Trophoblast cell (in vitro differentiated cells and primary cell): ENCODE measurements around the gene GNPAT. TPM values are rescaled to one million over a fixed set of nuclear protein-coding genes. Genes with fewer than 3 reads are reported as not detected.

Source experiments
- DNase-seq, 2 donors: peaks; one replicate each; pipeline ENCODE4 v3.0.0-alpha.2; 2016
- H2AFZ ChIP-seq: 2 replicates; pipeline ENCODE4 v1.6.1; 2013; ENCODE audit warnings: low read length, moderate library complexity, mild to moderate bottlenecking; ENCODE audit not compliant: insufficient read depth, poor library complexity
- H2AK5ac ChIP-seq: 2 replicates; pipeline ENCODE4 v1.6.1; 2013; ENCODE audit warnings: mild to moderate bottlenecking, low read length
- H2BK120ac ChIP-seq: 2 replicates; pipeline ENCODE4 v1.6.1; 2013; ENCODE audit warnings: low read length, mild to moderate bottlenecking, moderate library complexity; ENCODE audit not compliant: insufficient read depth, poor library complexity
- H2BK12ac ChIP-seq: 2 replicates; pipeline ENCODE4 v1.6.1; 2013; ENCODE audit warnings: mild to moderate bottlenecking, low read length, moderate library complexity
- H2BK5ac ChIP-seq: 2 replicates; pipeline ENCODE4 v1.6.1; 2013; ENCODE audit warnings: low read length, low read depth, moderate library complexity, mild to moderate bottlenecking; ENCODE audit not compliant: poor library complexity
- H3K14ac ChIP-seq: 2 replicates; pipeline ENCODE4 v1.6.1; 2013; ENCODE audit warnings: mild to moderate bottlenecking, low read length
- H3K18ac ChIP-seq: 2 replicates; pipeline ENCODE4 v1.6.1; 2013; ENCODE audit warnings: mild to moderate bottlenecking, low read length
- H3K23ac ChIP-seq: 2 replicates; pipeline ENCODE4 v1.6.1; 2013; ENCODE audit warnings: low read length
- H3K27ac ChIP-seq: 2 replicates; pipeline ENCODE4 v1.5.1; 2013; ENCODE audit warnings: low read depth, mild to moderate bottlenecking, inconsistent platforms, low read length, moderate library complexity
- H3K27me3 ChIP-seq: 2 replicates; pipeline ENCODE4 v1.6.1; 2013; ENCODE audit warnings: inconsistent platforms, mild to moderate bottlenecking, low read length, moderate library complexity; ENCODE audit not compliant: insufficient read depth
- H3K36me3 ChIP-seq, 2 experiments: 1 replicate in 1 of 2; 2 replicates in 1 of 2; pipeline ENCODE4 v1.6.1; 2013; ENCODE audit warnings: low read length in 2 of 2, mild to moderate bottlenecking in 2 of 2, moderate library complexity in 1 of 2; ENCODE audit not compliant: insufficient read depth in 2 of 2, control insufficient read depth in 1 of 2
- H3K4ac ChIP-seq: 2 replicates; pipeline ENCODE4 v1.6.1; 2013; ENCODE audit warnings: low read depth, mild to moderate bottlenecking, low read length, moderate library complexity
- H3K4me1 ChIP-seq, 2 experiments: 1 replicate in 1 of 2; 2 replicates in 1 of 2; pipeline ENCODE4 v1.6.1; 2013; ENCODE audit warnings: low read length in 2 of 2, mild to moderate bottlenecking in 2 of 2, moderate library complexity in 1 of 2; ENCODE audit not compliant: insufficient read depth in 2 of 2, control insufficient read depth in 1 of 2
- H3K4me2 ChIP-seq: 2 replicates; pipeline ENCODE4 v1.6.1; 2013; ENCODE audit warnings: inconsistent platforms, mild to moderate bottlenecking, low read length, moderate library complexity
- H3K4me3 ChIP-seq: 2 replicates; pipeline ENCODE4 v1.5.1; 2013; ENCODE audit warnings: mild to moderate bottlenecking, low read depth, low read length, inconsistent platforms
- H3K79me1 ChIP-seq: one replicate; pipeline ENCODE4 v1.6.1; 2013; ENCODE audit warnings: low read length
- H3K79me2 ChIP-seq: 2 replicates; pipeline ENCODE4 v1.6.1; 2013; ENCODE audit warnings: low read length, mild to moderate bottlenecking; ENCODE audit not compliant: control insufficient read depth, insufficient read depth, poor library complexity
- H3K9ac ChIP-seq: 2 replicates; pipeline ENCODE4 v1.6.1; 2013; ENCODE audit warnings: mild to moderate bottlenecking, low read length
- H3K9me3 ChIP-seq: 2 replicates; pipeline ENCODE4 v1.6.1; 2013; ENCODE audit warnings: low read depth, mild to moderate bottlenecking, control low read depth, inconsistent platforms, low read length; ENCODE audit not compliant: insufficient read depth
- H4K12ac ChIP-seq: 2 replicates; pipeline ENCODE4 v1.6.1; 2013; ENCODE audit warnings: low read depth, mild to moderate bottlenecking, low read length, moderate library complexity
- H4K8ac ChIP-seq: 2 replicates; pipeline ENCODE4 v1.6.1; 2013; ENCODE audit warnings: low read depth, mild to moderate bottlenecking, low read length, moderate library complexity
- H4K91ac ChIP-seq: one replicate; pipeline ENCODE4 v1.6.1; 2013; ENCODE audit warnings: low read depth, mild to moderate bottlenecking, low read length, moderate library complexity
- WGBS: extraction: QIAGEN DNeasy Blood & Tissue Kit; methylation state at CpG from one replicate; pipeline ENCODE4 v1.1.7; 2013; ENCODE audit warnings: missing lambda C conversion rate; ENCODE audit not compliant: insufficient read length, insufficient coverage; ENCODE audit errors: extremely low coverage; 5-methylcytosine and 5-hydroxymethylcytosine counted together
- polyA plus RNA-seq: library from polyadenylated mRNA; stranded (reverse); fragments of 200-250 nt; gene quantifications from 2 replicates; pipeline ENCODE4 v1.2.3, GENCODE V29; 2013

GNPAT gene
- 27.7 and 28.8 TPM in 2 replicates for polyA plus RNA-seq

- DNase-seq = peak; percentile 90 to 95
- Histone ChIP-seq H2AFZ (peak within 1 kb of the TSS; percentile 80), H3K18ac (peak within 1 kb of the TSS; percentile 92), H3K9ac (peak within 1 kb of the TSS; percentile 80), H2AK5ac (peak within 1 kb of the TSS; percentile 47), H3K79me1 (peaks cover 9% of the 10 kb centered on the region), H4K12ac (peak within 1 kb of the TSS; percentile 98), H3K4me2 (peak within 1 kb of the TSS; percentile 97), H2BK5ac (peak within 1 kb of the TSS; percentile 85), H3K23ac (no peak within 1 kb of the TSS), H3K14ac (peak within 1 kb of the TSS; percentile 97), H3K9me3 (no peaks in the 10 kb centered on the region), H3K27me3 (no peaks in the 10 kb centered on the region), H2BK120ac (peak within 1 kb of the TSS; percentile 87), H3K27ac (peak within 1 kb of the TSS; percentile 12), H2BK12ac (no peak within 1 kb of the TSS), H3K79me2 (peaks cover 12% of the 10 kb centered on the region), H3K4me1 (peaks cover 2 to 3% of the 10 kb centered on the region in 2 experiments), H4K8ac (peak within 1 kb of the TSS; percentile 98), H3K36me3 (peaks cover 6 to 9% of the 10 kb centered on the region in 2 experiments), H4K91ac (peak within 1 kb of the TSS; percentile 90), H3K4me3 (peak within 1 kb of the TSS; percentile 79), H3K4ac (peak within 1 kb of the TSS; percentile 87)
- WGBS = no CpG with 5 or more reads among the region's 51 CpGs
Observed at GRCh38 chr1:231240883-231241735, at the start of gene GNPAT. Gene GNPAT, plus strand, starts transcription at chr1:231241212. Its CDS starts 167 bp downstream, at chr1:231241379.

GRCh38 chr1:231192620-231193163 is 48.3 kb upstream of the GNPAT start:
- H2AK5ac ChIP-seq = no peak overlapping the region
- no peak overlapping the region for H3K14ac ChIP-seq
- H3K9ac ChIP-seq = no peak overlapping the region
- no peak overlapping the region for H2AFZ ChIP-seq
- no peak overlapping the region for H3K27ac ChIP-seq
- H3K79me1 ChIP-seq = no peaks in the 10 kb centered on the region
- H3K4me2 ChIP-seq = no peak overlapping the region
- no peak overlapping the region for H3K18ac ChIP-seq
- H3K36me3 ChIP-seq = no peaks in the 10 kb centered on the region
- no peak overlapping the region for H4K12ac ChIP-seq
- no peak overlapping the region for H4K8ac ChIP-seq
- no CpG with 5 or more reads among the region's 12 CpGs for WGBS
- H3K27me3 ChIP-seq = no peaks in the 10 kb centered on the region
- H2BK5ac ChIP-seq = no peak overlapping the region
- H3K4me1 ChIP-seq = peaks cover 0 to 3% of the 10 kb centered on the region in 2 experiments
- no peaks in the 10 kb centered on the region for H3K79me2 ChIP-seq
- peaks cover 6% of the 10 kb centered on the region for H3K9me3 ChIP-seq
- no peak overlapping the region for H3K4me3 ChIP-seq
- no peak overlapping the region for H2BK12ac ChIP-seq
- no peak overlapping the region for H3K4ac ChIP-seq
- no peak overlapping the region for H2BK120ac ChIP-seq
- no peak overlapping the region for H3K23ac ChIP-seq
- no peak for DNase-seq
- no peak overlapping the region for H4K91ac ChIP-seq

GRCh38 chr1:231193710-231194340 is 47.2 kb upstream of the GNPAT start:
- H3K4me2 ChIP-seq = no peak overlapping the region
- H2BK5ac ChIP-seq = no peak overlapping the region
- peaks cover 6% of the 10 kb centered on the region for H3K9me3 ChIP-seq
- no peak overlapping the region for H3K27ac ChIP-seq
- no CpG with 5 or more reads among the region's 10 CpGs for WGBS
- H2BK12ac ChIP-seq = no peak overlapping the region
- no peak for DNase-seq
- H4K91ac ChIP-seq = no peak overlapping the region
- H2AFZ ChIP-seq = no peak overlapping the region
- no peak overlapping the region for H3K4ac ChIP-seq
- no peaks in the 10 kb centered on the region for H3K36me3 ChIP-seq
- H3K4me1 ChIP-seq = peaks cover 0 to 3% of the 10 kb centered on the region in 2 experiments
- no peak overlapping the region for H3K9ac ChIP-seq
- no peak overlapping the region for H3K14ac ChIP-seq
- H2AK5ac ChIP-seq = no peak overlapping the region
- no peak overlapping the region for H4K12ac ChIP-seq
- H2BK120ac ChIP-seq = no peak overlapping the region
- H3K23ac ChIP-seq = no peak overlapping the region
- H3K79me1 ChIP-seq = no peaks in the 10 kb centered on the region
- H4K8ac ChIP-seq = no peak overlapping the region
- H3K27me3 ChIP-seq = no peaks in the 10 kb centered on the region
- H3K79me2 ChIP-seq = no peaks in the 10 kb centered on the region
- H3K18ac ChIP-seq = no peak overlapping the region
- no peak overlapping the region for H3K4me3 ChIP-seq

DNA sequence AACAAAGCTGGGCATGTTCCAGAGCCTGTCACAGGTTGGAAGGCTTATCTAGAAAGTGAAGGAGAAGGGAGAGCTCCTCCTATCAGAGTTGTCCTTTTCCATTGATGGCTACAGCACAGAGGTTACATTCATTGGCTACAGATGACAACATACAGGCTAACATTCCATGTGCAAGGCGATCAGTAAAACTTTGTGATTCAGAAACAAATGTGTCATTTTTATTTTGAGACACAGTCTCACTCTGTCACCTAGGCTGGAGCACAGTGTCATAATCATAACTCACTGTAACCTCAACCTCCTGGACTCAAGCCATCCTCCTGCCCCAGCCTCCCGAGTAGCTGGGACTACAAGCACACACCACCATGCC is 46.6 kb upstream of the GNPAT start:
- no CpG with 5 or more reads among the region's 2 CpGs for WGBS
- H2BK12ac ChIP-seq = no peak overlapping the region
- H3K27me3 ChIP-seq = no peaks in the 10 kb centered on the region
- H3K18ac ChIP-seq = no peak overlapping the region
- peaks cover 0 to 3% of the 10 kb centered on the region in 2 experiments for H3K4me1 ChIP-seq
- no peaks in the 10 kb centered on the region for H3K36me3 ChIP-seq
- H3K4me2 ChIP-seq = no peak overlapping the region
- H2AK5ac ChIP-seq = no peak overlapping the region
- no peak overlapping the region for H3K27ac ChIP-seq
- H3K9me3 ChIP-seq = peaks cover 6% of the 10 kb centered on the region
- H3K79me1 ChIP-seq = no peaks in the 10 kb centered on the region
- H3K9ac ChIP-seq = no peak overlapping the region
- H3K4me3 ChIP-seq = no peak overlapping the region
- peak in 1 of 2 donors; percentile 17 for DNase-seq
- no peak overlapping the region for H4K8ac ChIP-seq
- no peak overlapping the region for H3K14ac ChIP-seq
- no peak overlapping the region for H2AFZ ChIP-seq
- no peak overlapping the region for H3K4ac ChIP-seq
- H3K79me2 ChIP-seq = no peaks in the 10 kb centered on the region
- no peak overlapping the region for H4K91ac ChIP-seq
- H2BK120ac ChIP-seq = no peak overlapping the region
- H2BK5ac ChIP-seq = no peak overlapping the region
- no peak overlapping the region for H3K23ac ChIP-seq
- H4K12ac ChIP-seq = no peak overlapping the region
